ENCODE measurements around the gene TWF2.

DNA sequence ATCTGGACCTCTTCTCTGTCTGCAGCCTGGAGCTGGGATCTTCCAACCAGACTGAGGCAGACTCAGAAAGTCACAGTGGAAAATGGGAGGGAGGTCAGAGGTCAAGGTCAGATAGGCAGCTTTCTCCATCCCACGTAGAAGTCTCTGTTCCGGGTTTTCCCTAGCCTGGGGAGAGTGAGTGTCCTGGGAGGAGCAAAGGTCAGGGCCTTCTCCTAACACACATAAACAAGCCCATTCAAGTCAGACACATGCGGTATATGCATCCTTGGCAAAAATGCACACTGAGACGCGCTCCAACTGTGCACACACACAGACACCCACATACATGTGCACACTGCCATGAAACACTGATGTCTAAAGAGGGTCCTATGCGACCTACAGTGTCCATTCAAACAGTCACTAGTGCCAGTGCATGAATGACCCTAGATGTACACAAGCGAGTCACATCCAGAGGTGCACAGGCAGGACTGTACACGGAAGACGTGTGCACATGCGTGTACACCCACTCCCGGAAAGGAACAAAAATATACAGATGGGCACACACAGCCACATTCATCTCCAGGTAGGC, 681 bp downstream of the TWF2 start:
- no peak for TF ChIP-seq GATA2 (IDR thresholded peaks at IDR 0.05; ENCODE audit: low read depth, low read length)
- TF ChIP-seq GATA3 (IDR thresholded peaks at IDR 0.05; ENCODE audit: low read depth, low read length) = no peak
